Keratinocyte (primary cell): ENCODE data around the gene ELP6.

ENCODE experiments used
- CTCF ChIP-seq, 3 experiments: IDR thresholded peaks in 1 of 3; conservative IDR thresholded peaks in 1 of 3; optimal IDR thresholded peaks in 1 of 3; 2 replicates in 2 of 3; 3 replicates in 1 of 3; pipeline versions ENCODE3 to v1.5.1; 2011; ENCODE audit warnings: low read length in 3 of 3, mild to moderate bottlenecking in 3 of 3, moderate library complexity in 2 of 3, control low read depth in 1 of 3, inconsistent platforms in 1 of 3; ENCODE audit not compliant: insufficient read depth in 2 of 3; ENCODE audit errors: extremely low read depth in 1 of 3
- EZH2 ChIP-seq: IDR thresholded peaks from one replicate; pipeline ENCODE4 v1.6.1; 2012; ENCODE audit warnings: inconsistent platforms, mild to moderate bottlenecking, low read length, moderate library complexity

- TF ChIP-seq CTCF (optimal IDR thresholded peaks at IDR 0.05 in 1 of 3, IDR thresholded peaks at IDR 0.05 in 1 of 3, conservative IDR thresholded peaks at IDR 0.05 in 1 of 3; ENCODE audit: extremely low read depth in 1 of 3, insufficient read depth in 2 of 3, low read length in 3 of 3) (no peak), EZH2 (no peak)
Measured at GRCh38 chr3:47536221-47536891, 22.8 kb upstream of the ELP6 start.
